GM06990 (cell line): ENCODE measurements around the gene CABP1.

Source experiments
- DNase-seq: peaks from one replicate; pipeline ENCODE4 v3.0.0-alpha.2; 2011; ENCODE audit not compliant: insufficient read length; ENCODE audit errors: extremely low read depth
- H3K27me3 ChIP-seq: replicated peaks from 2 replicates; pipeline ENCODE4 v1.6.0; 2011; ENCODE audit warnings: low read length; ENCODE audit not compliant: control insufficient read depth, insufficient read depth
- H3K36me3 ChIP-seq: 2 replicates; pipeline ENCODE4 v1.5.1; 2011; ENCODE audit warnings: low read length; ENCODE audit not compliant: control insufficient read depth, insufficient read depth
- H3K4me3 ChIP-seq: replicated peaks from 2 replicates; pipeline ENCODE4 v1.5.1; 2011; ENCODE audit warnings: low read depth, mild to moderate bottlenecking, control low read depth, low read length
- TF ChIP-seq, protein P1 (sequence below): IDR thresholded peaks from 2 replicates; pipeline ENCODE4 v1.5.1; 2011; ENCODE audit warnings: low read length, control low read depth, mild to moderate bottlenecking, inconsistent platforms; ENCODE audit not compliant: insufficient read depth, poor library complexity, severe bottlenecking

Gene CABP1

DNA sequence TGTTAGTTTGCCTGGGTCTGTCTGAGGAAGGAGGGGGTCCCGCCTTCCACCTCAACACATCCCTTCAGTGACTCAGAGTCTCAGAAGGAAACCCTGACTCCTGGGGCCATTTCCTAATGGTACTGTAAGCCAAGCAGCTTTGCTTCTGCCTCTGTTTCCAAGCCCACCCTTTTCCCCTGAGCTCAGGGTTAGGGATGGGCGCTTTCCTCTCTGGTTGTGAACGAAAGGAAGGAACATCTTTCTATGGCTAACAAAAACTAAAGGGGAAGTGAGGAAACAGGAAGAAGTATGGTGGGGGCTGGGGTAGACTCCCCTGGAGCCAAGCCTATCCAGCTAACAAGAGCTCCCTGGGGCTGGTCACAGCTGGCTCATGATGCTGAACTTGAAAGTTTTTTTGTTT lies 58.2 kb downstream of the CABP1 start:
- H3K27me3 ChIP-seq: no peaks in the 10 kb centered on the region
- H3K36me3 ChIP-seq: peaks cover 34% of the 10 kb centered on the region
- H3K4me3 ChIP-seq: no peak overlapping the region
- no peak for DNase-seq
- TF ChIP-seq, protein P1, sequence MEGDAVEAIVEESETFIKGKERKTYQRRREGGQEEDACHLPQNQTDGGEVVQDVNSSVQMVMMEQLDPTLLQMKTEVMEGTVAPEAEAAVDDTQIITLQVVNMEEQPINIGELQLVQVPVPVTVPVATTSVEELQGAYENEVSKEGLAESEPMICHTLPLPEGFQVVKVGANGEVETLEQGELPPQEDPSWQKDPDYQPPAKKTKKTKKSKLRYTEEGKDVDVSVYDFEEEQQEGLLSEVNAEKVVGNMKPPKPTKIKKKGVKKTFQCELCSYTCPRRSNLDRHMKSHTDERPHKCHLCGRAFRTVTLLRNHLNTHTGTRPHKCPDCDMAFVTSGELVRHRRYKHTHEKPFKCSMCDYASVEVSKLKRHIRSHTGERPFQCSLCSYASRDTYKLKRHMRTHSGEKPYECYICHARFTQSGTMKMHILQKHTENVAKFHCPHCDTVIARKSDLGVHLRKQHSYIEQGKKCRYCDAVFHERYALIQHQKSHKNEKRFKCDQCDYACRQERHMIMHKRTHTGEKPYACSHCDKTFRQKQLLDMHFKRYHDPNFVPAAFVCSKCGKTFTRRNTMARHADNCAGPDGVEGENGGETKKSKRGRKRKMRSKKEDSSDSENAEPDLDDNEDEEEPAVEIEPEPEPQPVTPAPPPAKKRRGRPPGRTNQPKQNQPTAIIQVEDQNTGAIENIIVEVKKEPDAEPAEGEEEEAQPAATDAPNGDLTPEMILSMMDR: no peak

DNA sequence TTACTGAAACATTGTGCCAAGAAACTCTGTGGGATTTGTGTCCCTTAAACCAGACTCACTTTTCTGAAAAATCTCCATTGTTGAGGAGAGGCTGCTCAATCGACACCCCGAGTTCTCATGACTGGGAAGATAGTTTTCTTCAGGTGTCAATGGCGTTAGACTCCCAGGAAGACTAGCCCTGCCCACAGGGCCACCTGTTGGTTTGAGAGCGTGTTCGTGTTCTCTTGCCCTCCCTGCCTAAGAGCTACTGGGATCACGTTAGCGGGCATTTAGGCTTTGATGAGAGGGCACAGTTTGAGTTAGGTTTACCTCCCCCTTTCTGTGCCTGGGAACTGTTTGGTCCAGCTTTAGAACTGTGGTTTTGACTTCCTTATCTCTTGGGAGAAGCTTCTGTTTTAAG lies 59.1 kb downstream of the CABP1 start:
- peaks cover 29% of the 10 kb centered on the region for H3K36me3 ChIP-seq

DNA sequence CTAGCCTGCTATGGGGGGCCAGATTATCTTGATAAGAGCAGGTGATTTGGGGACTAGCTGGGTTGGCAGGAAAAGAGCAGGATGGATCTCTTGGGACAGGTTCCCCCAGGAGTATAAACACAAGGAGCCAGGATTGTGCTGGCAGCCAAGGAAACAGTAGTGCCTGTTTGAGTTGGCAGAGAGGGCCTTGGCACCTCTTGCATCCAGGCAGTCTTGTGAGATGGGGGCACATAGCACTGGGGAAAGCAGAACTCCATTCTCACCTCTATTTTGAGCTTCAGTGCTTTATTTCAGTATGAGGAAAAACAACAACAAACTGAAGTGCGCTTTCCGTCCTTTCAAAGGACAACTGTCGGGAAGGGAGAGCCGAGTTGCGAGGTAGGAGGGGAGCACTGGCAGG lies 60.5 kb downstream of the CABP1 start:
- H3K4me3 ChIP-seq: no peak overlapping the region
- peaks cover 23% of the 10 kb centered on the region for H3K36me3 ChIP-seq
- H3K27me3 ChIP-seq: no peaks in the 10 kb centered on the region
- no peak for DNase-seq
- TF ChIP-seq, protein P1: no peak

More for the DNA sequence above, 59.1 kb downstream of the CABP1 start:
- no peak for DNase-seq
- H3K4me3 ChIP-seq: no peak overlapping the region
- H3K27me3 ChIP-seq: no peaks in the 10 kb centered on the region
- TF ChIP-seq, protein P1: no peak

DNA sequence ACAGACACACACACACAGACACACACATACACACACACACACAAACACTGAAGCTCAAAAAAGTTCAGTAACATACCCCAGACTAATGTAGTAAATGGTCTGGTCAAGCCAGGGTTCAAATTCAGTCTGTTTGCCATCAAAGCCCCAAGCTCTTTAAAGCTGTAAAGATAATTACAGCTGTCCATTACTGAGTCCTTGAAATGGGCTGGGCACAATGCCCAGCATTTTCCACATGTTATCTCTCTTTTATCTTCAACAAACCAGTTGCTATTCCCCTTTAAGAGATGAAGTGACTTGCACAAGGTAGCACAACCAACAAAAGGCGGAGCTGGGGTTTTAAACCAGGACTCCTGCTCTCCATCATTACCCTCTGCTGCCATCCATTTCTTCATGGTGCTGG lies 62.2 kb downstream of the CABP1 start:
- no peak for DNase-seq
- Histone ChIP-seq H3K4me3 (no peak overlapping the region), H3K27me3 (no peaks in the 10 kb centered on the region), H3K36me3 (peaks cover 16% of the 10 kb centered on the region)
- TF ChIP-seq, protein P1: no peak

DNA sequence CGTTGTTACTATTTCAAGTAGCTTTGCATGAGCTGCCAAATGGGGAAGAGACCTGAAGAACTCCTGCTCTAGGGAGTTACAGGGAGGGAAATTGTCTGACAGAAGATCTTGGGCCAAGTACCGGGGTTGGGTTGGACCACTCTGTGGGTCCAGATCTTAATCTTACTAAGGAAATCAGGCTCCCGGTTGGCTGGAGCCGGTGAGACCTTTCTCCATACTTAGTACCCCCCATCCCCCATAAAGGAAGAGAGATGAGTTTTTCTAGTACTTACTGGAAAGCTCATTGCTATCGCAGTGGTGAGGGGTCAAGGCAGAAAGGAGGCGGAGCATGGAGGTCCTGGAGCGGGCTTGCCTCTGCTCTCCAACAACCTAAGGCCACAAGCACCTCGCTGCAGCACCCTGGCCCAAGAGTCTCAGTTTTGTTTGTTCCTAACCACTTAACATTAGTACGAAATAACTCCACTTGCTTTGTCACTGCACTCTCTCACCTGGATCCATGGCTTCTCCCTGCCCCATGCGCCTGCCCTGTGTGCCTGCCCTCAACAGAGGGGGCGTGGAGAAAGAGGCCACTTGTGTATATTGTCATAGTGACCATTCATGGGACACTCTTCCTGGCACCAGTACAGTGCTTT lies 63.0 kb downstream of the CABP1 start:
- Histone ChIP-seq H3K4me3 (no peak overlapping the region), H3K27me3 (no peaks in the 10 kb centered on the region), H3K36me3 (peaks cover 12% of the 10 kb centered on the region)
- no peak for DNase-seq
- TF ChIP-seq, protein P1: no peak

DNA sequence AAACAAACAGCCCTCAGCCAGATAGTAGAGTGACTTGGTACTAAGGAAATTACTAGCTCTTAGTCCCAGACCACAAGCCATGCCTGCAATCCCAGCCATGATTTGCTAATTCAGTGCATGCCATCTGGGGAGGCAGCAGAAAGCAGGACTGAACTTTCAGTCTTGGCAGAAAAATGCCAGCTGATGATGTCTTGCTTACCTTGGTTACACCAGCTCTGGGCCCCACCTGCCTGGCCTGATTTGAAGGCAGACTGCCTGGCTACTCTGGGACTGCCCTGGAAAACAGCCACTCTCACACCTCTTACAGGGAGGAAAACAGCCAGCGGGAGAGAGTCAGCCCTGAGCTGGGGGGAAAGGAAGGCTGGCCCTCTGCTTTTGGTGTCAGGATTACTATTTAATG lies 65.2 kb downstream of the CABP1 start:
- TF ChIP-seq, protein P1: no peak
- Histone ChIP-seq H3K4me3 (no peak overlapping the region), H3K36me3 (peaks cover 6% of the 10 kb centered on the region), H3K27me3 (no peaks in the 10 kb centered on the region)
- no peak for DNase-seq
